Measurements from ENCODE around the gene SLC25A43. TPM values are rescaled to one million over a fixed set of nuclear protein-coding genes. Genes with fewer than 3 reads are reported as not detected.

SLC25A43 gene
- total and polyA plus RNA-seq, 2 experiments from 2014 or later = 8.7 to 8.9 TPM

DNA sequence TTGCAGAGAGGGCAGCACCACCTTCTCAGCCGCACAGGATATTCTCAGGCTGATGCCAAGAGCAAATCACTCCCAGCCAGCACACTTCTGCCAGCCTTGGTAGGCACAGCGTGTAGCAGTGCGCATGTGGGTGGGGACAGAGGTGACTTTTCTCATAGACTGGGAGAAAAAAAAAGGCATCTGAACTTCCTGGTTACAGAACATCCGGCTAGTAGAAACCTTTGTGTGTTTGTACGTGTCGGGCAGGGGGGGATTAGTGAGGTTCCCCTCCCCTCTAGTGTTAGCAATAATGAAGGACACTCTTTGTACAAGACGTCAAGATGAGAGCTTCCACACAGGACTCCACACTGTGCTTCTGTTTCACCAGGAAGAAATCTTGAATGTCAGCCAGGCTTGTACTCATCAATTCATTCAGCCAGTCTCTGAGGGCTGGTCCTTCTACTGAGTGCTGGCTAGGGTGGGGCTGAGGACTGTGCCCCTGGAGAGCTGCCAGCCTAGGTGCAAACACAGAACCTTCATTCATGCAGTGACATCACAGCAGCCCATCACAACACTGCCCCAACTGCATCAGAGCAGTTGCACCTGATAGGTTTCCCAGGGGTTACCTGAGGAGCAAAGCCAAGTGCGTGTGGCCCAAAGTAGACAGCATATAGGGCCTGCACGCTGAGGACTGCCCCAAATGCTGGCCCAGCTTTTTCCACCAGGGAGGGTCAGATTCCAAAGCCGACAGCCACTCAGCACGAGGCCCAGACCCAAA, 103.8 kb downstream of the SLC25A43 start:
- no peak overlapping the region for H3K4me2 ChIP-seq

DNA sequence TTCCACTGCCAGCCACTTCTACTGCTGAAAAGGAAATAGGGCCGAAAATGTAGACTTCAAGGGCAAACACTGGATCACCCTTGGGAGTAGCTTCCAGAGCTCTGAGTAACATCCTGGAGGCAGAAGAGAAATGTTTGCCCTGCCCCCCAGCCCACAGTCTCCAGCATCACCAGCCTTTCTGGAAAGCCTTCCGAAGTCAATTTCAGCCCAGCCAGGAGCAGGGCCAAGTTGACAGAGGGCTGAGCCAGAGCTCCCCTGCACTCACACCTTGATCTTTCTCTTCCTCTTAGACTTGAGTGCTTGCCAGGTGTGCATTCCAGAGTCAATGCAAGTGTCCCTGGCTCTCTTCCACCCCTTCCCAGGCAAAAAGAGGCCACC, 104.3 kb downstream of the SLC25A43 start:
- H3K36me3 Mint-ChIP-seq (ENCODE audit: low read depth) = no peaks in the 10 kb centered on the region
- Histone ChIP-seq H2AFZ (no peak overlapping the region), H3K4me2 (no peak overlapping the region)
- TF ChIP-seq, protein P1, sequence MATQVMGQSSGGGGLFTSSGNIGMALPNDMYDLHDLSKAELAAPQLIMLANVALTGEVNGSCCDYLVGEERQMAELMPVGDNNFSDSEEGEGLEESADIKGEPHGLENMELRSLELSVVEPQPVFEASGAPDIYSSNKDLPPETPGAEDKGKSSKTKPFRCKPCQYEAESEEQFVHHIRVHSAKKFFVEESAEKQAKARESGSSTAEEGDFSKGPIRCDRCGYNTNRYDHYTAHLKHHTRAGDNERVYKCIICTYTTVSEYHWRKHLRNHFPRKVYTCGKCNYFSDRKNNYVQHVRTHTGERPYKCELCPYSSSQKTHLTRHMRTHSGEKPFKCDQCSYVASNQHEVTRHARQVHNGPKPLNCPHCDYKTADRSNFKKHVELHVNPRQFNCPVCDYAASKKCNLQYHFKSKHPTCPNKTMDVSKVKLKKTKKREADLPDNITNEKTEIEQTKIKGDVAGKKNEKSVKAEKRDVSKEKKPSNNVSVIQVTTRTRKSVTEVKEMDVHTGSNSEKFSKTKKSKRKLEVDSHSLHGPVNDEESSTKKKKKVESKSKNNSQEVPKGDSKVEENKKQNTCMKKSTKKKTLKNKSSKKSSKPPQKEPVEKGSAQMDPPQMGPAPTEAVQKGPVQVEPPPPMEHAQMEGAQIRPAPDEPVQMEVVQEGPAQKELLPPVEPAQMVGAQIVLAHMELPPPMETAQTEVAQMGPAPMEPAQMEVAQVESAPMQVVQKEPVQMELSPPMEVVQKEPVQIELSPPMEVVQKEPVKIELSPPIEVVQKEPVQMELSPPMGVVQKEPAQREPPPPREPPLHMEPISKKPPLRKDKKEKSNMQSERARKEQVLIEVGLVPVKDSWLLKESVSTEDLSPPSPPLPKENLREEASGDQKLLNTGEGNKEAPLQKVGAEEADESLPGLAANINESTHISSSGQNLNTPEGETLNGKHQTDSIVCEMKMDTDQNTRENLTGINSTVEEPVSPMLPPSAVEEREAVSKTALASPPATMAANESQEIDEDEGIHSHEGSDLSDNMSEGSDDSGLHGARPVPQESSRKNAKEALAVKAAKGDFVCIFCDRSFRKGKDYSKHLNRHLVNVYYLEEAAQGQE (IDR thresholded peaks at IDR 0.05; ENCODE audit: unreplicated experiment) = no peak
- TF ChIP-seq, protein P2, sequence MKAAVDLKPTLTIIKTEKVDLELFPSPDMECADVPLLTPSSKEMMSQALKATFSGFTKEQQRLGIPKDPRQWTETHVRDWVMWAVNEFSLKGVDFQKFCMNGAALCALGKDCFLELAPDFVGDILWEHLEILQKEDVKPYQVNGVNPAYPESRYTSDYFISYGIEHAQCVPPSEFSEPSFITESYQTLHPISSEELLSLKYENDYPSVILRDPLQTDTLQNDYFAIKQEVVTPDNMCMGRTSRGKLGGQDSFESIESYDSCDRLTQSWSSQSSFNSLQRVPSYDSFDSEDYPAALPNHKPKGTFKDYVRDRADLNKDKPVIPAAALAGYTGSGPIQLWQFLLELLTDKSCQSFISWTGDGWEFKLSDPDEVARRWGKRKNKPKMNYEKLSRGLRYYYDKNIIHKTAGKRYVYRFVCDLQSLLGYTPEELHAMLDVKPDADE (IDR thresholded peaks at IDR 0.05) = no peak
- TF ChIP-seq POLR2AphosphoS5 (IDR thresholded peaks at IDR 0.05; ENCODE audit: low read depth) (no peak), EZH2phosphoT487 (IDR thresholded peaks at IDR 0.05; ENCODE audit: unreplicated experiment) (no peak), ZNF331 (CRISPR knock-in tag; IDR thresholded peaks at IDR 0.05; ENCODE audit: low read depth) (no peak), NANOG (IDR thresholded peaks at IDR 0.05; ENCODE audit: borderline replicate concordance) (no peak), JUNB (IDR thresholded peaks at IDR 0.05; ENCODE audit: unreplicated experiment) (no peak), EZH2 (IDR thresholded peaks at IDR 0.05; ENCODE audit: low read depth, unreplicated experiment) (no peak), STAT1 (IDR thresholded peaks at IDR 0.05; ENCODE audit: unreplicated experiment) (no peak)
- TF ChIP-seq, protein P3, sequence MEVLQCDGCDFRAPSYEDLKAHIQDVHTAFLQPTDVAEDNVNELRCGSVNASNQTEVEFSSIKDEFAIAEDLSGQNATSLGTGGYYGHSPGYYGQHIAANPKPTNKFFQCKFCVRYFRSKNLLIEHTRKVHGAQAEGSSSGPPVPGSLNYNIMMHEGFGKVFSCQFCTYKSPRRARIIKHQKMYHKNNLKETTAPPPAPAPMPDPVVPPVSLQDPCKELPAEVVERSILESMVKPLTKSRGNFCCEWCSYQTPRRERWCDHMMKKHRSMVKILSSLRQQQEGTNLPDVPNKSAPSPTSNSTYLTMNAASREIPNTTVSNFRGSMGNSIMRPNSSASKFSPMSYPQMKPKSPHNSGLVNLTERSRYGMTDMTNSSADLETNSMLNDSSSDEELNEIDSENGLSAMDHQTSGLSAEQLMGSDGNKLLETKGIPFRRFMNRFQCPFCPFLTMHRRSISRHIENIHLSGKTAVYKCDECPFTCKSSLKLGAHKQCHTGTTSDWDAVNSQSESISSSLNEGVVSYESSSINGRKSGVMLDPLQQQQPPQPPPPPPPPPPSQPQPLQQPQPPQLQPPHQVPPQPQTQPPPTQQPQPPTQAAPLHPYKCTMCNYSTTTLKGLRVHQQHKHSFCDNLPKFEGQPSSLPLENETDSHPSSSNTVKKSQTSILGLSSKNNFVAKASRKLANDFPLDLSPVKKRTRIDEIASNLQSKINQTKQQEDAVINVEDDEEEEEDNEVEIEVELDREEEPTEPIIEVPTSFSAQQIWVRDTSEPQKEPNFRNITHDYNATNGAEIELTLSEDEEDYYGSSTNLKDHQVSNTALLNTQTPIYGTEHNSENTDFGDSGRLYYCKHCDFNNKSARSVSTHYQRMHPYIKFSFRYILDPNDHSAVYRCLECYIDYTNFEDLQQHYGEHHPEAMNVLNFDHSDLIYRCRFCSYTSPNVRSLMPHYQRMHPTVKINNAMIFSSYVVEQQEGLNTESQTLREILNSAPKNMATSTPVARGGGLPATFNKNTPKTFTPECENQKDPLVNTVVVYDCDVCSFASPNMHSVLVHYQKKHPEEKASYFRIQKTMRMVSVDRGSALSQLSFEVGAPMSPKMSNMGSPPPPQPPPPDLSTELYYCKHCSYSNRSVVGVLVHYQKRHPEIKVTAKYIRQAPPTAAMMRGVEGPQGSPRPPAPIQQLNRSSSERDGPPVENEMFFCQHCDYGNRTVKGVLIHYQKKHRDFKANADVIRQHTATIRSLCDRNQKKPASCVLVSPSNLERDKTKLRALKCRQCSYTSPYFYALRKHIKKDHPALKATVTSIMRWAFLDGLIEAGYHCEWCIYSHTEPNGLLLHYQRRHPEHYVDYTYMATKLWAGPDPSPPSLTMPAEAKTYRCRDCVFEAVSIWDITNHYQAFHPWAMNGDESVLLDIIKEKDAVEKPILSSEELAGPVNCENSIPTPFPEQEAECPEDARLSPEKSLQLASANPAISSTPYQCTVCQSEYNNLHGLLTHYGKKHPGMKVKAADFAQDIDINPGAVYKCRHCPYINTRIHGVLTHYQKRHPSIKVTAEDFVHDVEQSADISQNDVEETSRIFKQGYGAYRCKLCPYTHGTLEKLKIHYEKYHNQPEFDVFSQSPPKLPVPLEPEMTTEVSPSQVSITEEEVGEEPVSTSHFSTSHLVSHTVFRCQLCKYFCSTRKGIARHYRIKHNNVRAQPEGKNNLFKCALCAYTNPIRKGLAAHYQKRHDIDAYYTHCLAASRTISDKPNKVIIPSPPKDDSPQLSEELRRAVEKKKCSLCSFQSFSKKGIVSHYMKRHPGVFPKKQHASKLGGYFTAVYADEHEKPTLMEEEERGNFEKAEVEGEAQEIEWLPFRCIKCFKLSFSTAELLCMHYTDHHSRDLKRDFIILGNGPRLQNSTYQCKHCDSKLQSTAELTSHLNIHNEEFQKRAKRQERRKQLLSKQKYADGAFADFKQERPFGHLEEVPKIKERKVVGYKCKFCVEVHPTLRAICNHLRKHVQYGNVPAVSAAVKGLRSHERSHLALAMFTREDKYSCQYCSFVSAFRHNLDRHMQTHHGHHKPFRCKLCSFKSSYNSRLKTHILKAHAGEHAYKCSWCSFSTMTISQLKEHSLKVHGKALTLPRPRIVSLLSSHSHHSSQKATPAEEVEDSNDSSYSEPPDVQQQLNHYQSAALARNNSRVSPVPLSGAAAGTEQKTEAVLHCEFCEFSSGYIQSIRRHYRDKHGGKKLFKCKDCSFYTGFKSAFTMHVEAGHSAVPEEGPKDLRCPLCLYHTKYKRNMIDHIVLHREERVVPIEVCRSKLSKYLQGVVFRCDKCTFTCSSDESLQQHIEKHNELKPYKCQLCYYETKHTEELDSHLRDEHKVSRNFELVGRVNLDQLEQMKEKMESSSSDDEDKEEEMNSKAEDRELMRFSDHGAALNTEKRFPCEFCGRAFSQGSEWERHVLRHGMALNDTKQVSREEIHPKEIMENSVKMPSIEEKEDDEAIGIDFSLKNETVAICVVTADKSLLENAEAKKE (CRISPR knock-in tag; IDR thresholded peaks at IDR 0.05) = no peak

More for the DNA sequence above, 103.8 kb downstream of the SLC25A43 start:
- Histone ChIP-seq H3K79me2 (replicated peaks; ENCODE audit: insufficient read depth) (no peaks in the 10 kb centered on the region), H3K36me3 (ENCODE audit: insufficient read depth) (no peaks in the 10 kb centered on the region), H3K9me2 (ENCODE audit: insufficient read depth) (no peaks in the 10 kb centered on the region), H4K20me1 (replicated peaks; ENCODE audit: insufficient read depth) (no peaks in the 10 kb centered on the region), H3K27ac (ENCODE audit: low read depth) (no peak overlapping the region), H3K4me1 (ENCODE audit: insufficient read depth) (no peaks in the 10 kb centered on the region), H3K27me3 (ENCODE audit: insufficient read depth) (no peaks in the 10 kb centered on the region), H3F3A (replicated peaks; ENCODE audit: low read depth) (no peaks in the 10 kb centered on the region), H3K4me3 (no peak overlapping the region), H2AFZ (no peak overlapping the region)
- no peak for ATAC-seq
- Mint-ChIP-seq H3K36me3 (ENCODE audit: low read depth) (no peaks in the 10 kb centered on the region), H3K9me3 (no peaks in the 10 kb centered on the region), H3K27ac (no peak overlapping the region), H3K27me3 (ENCODE audit: insufficient read depth, low read depth, poor library complexity) (peaks cover 6% of the 10 kb centered on the region), H3K4me1 (peaks cover 3% of the 10 kb centered on the region; the same call in 1 of the 3 replicates), H3K4me3 (no peak overlapping the region)
- no peak for DNase-seq (ENCODE audit: low spot score)
- TF ChIP-seq ZNF331 (CRISPR knock-in tag; IDR thresholded peaks at IDR 0.05; ENCODE audit: low read depth) (no peak), STAT1 (IDR thresholded peaks at IDR 0.05; ENCODE audit: unreplicated experiment) (no peak), EZH2 (IDR thresholded peaks at IDR 0.05; ENCODE audit: low read depth, unreplicated experiment) (no peak), EZH2phosphoT487 (IDR thresholded peaks at IDR 0.05; ENCODE audit: unreplicated experiment) (no peak)

More for the DNA sequence above, 104.3 kb downstream of the SLC25A43 start:
- H3K79me2 ChIP-seq (replicated peaks; ENCODE audit: insufficient read depth) = no peaks in the 10 kb centered on the region
- peaks cover 3% of the 10 kb centered on the region; the same call in 1 of the 3 replicates for H3K4me1 Mint-ChIP-seq
- no peaks in the 10 kb centered on the region for H3K9me2 ChIP-seq (ENCODE audit: insufficient read depth)
- DNase-seq (ENCODE audit: low spot score) (no peak), ATAC-seq (no peak)
- no peaks in the 10 kb centered on the region for H3K36me3 ChIP-seq (ENCODE audit: insufficient read depth)
- no peaks in the 10 kb centered on the region for H3K4me1 ChIP-seq (ENCODE audit: insufficient read depth)
- no peak overlapping the region for H3K4me3 Mint-ChIP-seq
- no peaks in the 10 kb centered on the region for H3K9me3 Mint-ChIP-seq
- no peak overlapping the region for H3K27ac Mint-ChIP-seq
- H3K27me3 Mint-ChIP-seq (ENCODE audit: insufficient read depth, low read depth, poor library complexity) = peaks cover 6% of the 10 kb centered on the region
- H3K27ac ChIP-seq (ENCODE audit: low read depth) = no peak overlapping the region
- no peaks in the 10 kb centered on the region for H3F3A ChIP-seq (replicated peaks; ENCODE audit: low read depth)
- H4K20me1 ChIP-seq (replicated peaks; ENCODE audit: insufficient read depth) = no peaks in the 10 kb centered on the region
- H3K4me3 ChIP-seq = no peak overlapping the region
- H3K27me3 ChIP-seq (ENCODE audit: insufficient read depth) = no peaks in the 10 kb centered on the region
